D721Med (cell line): Measurements from ENCODE around the gene CLEC20A.

Source experiments
- DNase-seq: peaks from one replicate; pipeline ENCODE4 v3.0.0; 2011; ENCODE audit warnings: low spot score; ENCODE audit not compliant: insufficient read length
- FAIRE-seq: peaks from 2 replicates; lab custom pipeline; 2011; peaks lifted over from hg19 to GRCh38; lab: Jason Lieb, UNC
- TF ChIP-seq, protein P1 (sequence below): IDR thresholded peaks from 2 replicates; pipeline ENCODE4 v1.5.1; 2012; ENCODE audit warnings: mild to moderate bottlenecking, control low read depth; ENCODE audit not compliant: insufficient read depth; ENCODE audit errors: missing control alignments

CLEC20A gene

DNA sequence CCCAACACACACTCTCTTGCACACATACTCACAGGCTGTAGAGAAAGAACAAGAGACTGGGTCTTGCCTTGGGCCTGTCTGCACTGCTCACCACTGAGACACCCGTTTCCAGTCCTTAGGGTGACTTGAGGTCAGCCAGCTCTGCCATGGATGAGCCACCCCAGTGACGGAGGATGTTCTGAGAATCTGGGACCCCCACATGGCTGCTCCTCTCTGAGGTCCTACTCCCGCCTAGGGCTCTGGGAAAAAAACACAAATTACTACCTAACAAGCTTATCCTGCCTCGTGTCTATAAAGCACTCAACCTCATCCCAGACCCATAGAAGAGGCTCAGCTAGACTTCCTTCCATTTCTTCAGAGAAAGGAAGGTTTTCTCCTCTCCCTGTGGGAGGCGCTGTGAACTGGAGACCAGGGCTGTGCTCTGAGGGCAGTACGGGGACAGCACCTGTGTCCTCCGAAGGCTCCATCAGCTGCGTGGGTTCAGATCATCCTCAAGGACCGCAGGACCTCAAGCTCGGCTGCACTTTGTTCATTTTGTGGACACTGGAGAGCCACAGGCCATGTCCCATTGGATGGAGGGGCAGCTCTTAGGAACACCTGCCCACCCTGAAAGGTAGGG, 4.3 kb upstream of the CLEC20A start:
- FAIRE-seq (no peak), DNase-seq (peak; percentile 7)
- TF ChIP-seq, protein P1, sequence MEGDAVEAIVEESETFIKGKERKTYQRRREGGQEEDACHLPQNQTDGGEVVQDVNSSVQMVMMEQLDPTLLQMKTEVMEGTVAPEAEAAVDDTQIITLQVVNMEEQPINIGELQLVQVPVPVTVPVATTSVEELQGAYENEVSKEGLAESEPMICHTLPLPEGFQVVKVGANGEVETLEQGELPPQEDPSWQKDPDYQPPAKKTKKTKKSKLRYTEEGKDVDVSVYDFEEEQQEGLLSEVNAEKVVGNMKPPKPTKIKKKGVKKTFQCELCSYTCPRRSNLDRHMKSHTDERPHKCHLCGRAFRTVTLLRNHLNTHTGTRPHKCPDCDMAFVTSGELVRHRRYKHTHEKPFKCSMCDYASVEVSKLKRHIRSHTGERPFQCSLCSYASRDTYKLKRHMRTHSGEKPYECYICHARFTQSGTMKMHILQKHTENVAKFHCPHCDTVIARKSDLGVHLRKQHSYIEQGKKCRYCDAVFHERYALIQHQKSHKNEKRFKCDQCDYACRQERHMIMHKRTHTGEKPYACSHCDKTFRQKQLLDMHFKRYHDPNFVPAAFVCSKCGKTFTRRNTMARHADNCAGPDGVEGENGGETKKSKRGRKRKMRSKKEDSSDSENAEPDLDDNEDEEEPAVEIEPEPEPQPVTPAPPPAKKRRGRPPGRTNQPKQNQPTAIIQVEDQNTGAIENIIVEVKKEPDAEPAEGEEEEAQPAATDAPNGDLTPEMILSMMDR, result no peak

DNA sequence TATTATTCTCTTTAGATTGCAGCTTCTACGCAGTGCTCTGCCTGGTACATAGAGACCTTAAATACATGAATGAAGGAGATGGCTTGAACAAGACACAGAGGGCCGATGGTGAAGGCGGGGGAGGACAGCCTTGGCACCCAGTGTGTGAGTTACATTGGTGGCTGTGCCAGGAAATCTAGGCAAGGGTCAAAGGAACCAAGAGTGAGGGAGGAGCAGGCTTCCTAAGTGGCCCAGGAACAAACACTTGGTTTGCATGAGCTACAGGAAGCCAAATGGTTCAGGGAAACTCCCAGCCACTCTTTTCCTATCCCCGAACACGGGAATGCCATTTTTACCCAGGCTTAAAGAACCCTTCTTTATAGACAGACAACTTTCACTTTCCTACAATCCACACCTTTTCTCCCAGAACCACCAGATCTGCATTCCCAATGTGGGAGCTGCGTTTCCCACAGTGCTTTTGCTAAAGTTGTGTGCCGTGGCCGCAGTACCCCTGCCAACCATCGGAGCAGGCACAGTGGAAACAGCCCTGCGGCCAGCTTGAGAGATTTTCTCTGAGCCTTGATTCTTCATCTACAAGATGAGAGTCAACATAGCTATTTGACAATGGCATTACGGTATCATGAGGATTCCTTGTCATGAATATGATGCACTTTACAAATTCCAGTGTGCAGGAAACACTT, 3.5 kb upstream of the CLEC20A start:
- DNase-seq (peak; percentile 22), FAIRE-seq (no peak)
- TF ChIP-seq, protein P1, result no peak

DNA sequence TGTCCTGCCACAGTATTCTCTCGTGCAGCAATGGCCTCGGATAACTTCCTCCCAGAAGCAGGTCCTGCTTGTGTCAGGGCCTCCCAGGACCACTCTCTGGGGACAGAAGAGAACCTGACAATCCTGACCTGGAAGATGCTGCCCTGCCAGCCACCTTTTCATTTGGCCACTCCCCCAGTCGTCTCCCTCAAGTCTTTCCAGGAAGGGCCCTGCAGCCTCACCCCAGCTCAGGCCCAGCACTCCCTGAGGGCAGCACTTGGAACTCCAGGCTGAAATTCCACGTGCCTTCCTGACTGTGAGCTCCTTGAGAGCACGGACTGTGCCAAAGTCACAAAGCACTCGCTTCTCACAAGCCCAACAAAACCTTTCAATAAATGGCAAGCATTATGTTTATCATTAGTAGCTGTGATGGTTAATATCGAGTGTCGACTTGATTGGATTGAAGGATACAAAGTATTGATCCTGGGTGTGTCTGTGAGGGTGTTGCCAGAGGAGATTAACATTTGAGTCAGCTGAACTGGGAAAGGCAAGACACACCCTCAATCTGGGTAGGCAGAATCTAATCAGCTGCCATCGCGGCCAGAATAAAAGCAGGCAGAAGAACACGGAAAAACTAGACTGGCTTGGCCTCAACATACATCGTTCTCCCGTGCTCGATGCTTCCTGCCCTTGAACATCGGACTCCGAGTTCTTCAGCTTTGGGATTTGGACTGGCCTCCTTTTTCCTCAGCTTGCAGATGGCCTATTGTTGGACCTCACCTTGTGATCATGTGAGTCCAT, 2.3 kb upstream of the CLEC20A start:
- no peak for FAIRE-seq
- TF ChIP-seq, protein P1, result no peak
- DNase-seq, result no peak

DNA sequence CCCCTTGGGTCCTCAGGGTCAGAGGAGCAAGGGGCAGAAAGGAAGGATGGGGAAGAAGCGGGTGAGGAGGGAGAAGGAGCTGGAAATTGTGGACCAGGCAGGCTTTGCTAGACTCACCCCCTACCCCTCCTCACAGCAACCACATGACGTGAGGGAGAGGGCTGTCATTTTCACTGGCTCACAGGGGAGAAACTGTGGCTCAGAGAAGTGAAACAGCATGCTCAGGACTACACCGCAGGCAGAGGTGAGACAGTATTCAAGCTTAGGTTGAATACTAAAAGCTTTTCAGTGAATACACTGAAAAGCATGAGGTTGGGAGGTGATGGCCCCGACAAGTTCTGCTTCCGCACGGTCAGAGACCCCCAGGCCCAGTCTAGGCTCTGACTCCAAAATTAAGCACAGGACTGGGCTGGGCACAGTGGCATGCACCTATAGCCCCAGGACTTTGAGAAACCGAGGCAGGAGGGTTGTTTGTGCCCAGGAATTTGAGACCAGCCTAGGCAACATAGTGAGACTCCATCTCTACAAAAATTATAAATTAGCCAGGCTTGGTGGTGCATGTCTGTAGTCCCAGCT, 1.2 kb upstream of the CLEC20A start:
- no peak for FAIRE-seq

DNA sequence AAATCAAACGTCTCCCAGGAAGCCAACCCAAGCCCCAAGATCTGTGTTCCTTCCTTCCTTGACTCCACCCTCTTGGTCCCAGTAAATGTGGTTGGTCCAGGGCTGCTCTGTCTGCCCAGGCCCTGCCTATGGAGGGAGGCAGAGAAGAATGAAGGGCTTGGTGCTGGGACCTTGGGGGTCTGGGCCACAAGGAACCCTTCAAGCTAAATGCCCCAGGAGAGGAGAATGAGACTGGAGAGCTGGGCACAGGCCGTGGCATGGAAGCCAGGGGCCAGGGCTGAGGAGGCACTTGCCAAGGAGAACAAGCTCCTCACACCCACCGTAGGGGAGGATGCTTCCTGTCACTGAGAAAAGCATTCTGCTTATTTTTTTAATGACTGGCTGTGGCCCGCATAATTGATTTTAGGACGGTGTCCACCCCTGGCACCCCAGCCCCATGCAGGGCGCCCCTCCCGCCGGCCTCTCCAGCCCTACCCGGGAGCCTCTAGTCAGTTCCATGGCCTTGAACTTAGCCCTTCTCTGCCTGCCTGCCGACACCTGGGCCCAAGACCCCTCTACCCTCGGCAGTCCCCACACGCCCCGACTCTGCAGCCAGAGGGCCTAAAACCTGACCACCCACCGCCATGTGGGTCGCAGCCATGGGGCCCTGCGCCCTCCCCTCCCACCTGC, 889 bp downstream of the CLEC20A start:
- TF ChIP-seq, protein P1, result no peak
- FAIRE-seq, result no peak

More for the DNA sequence above, 1.2 kb upstream of the CLEC20A start:
- DNase-seq, result no peak
- TF ChIP-seq, protein P1, result no peak

DNA sequence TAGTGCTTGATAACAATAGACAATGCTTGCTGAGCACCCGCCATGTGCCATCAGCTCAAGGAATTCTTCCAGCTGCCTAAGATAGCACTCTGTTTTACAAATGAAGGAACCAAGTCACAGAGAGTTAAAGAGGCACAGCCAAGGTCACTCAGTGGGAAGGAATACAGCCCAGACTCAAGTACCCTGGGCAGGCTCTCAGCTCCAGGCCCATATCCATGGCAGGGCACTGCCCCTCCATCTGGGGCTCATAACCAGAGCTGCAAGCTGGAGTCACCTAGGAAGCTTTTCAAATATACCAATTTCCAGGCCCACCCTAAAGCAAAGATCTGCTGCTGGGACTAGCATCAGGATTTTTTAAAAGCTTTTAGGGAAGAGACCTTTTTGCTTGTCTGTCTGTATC, 1.6 kb downstream of the CLEC20A start:
- DNase-seq, result peak; percentile 13
- TF ChIP-seq, protein P1, result no peak
- no peak for FAIRE-seq

More for the DNA sequence above, 889 bp downstream of the CLEC20A start:
- peak; percentile 22 for DNase-seq
